ENCODE data around the gene LMF1.

LMF1 gene

GRCh38 chr16:907361-907760, 63.4 kb downstream of the LMF1 start:
- no peak overlapping the region for H3K4me3 ChIP-seq (ENCODE audit: low read depth, low read length)
- no peak for DNase-seq (ENCODE audit: low read depth)

- H3K4me3 ChIP-seq (ENCODE audit: low read depth, low read length) = no peak overlapping the region
- DNase-seq (ENCODE audit: low read depth) = no peak
Measured at GRCh38 chr16:906296-906695, 64.5 kb downstream of the LMF1 start.

GRCh38 chr16:901715-902601, 68.8 kb downstream of the LMF1 start:
- DNase-seq (ENCODE audit: low read depth) = no peak
- no peak overlapping the region for H3K4me3 ChIP-seq (ENCODE audit: low read depth, low read length)

GRCh38 chr16:901149-901548, 69.6 kb downstream of the LMF1 start:
- no peak overlapping the region for H3K4me3 ChIP-seq (ENCODE audit: low read depth, low read length)
- no peak for DNase-seq (ENCODE audit: low read depth)

- H3K4me3 ChIP-seq (ENCODE audit: low read depth, low read length) = no peak overlapping the region
- no peak for DNase-seq (ENCODE audit: low read depth)
Measured at GRCh38 chr16:900211-900610, 70.6 kb downstream of the LMF1 start.

GRCh38 chr16:899683-900060, 71.1 kb downstream of the LMF1 start:
- no peak overlapping the region for H3K4me3 ChIP-seq (ENCODE audit: low read depth, low read length)
- DNase-seq (ENCODE audit: low read depth) = no peak

- DNase-seq (ENCODE audit: low read depth) = no peak
- no peak overlapping the region for H3K4me3 ChIP-seq (ENCODE audit: low read depth, low read length)
Measured at GRCh38 chr16:898761-899682, 71.8 kb downstream of the LMF1 start.

GRCh38 chr16:898216-898615, 72.6 kb downstream of the LMF1 start:
- DNase-seq (ENCODE audit: low read depth) = no peak
- H3K4me3 ChIP-seq (ENCODE audit: low read depth, low read length) = no peak overlapping the region

- DNase-seq (ENCODE audit: low read depth) = no peak
Measured at GRCh38 chr16:897701-898100, 73.1 kb downstream of the LMF1 start.

GRCh38 chr16:897200-897543, 73.6 kb downstream of the LMF1 start:
- H3K4me3 ChIP-seq (ENCODE audit: low read depth, low read length) = no peak overlapping the region
- DNase-seq (ENCODE audit: low read depth) = no peak

More at GRCh38 chr16:897701-898100, 73.1 kb downstream of the LMF1 start:
- H3K4me3 ChIP-seq (ENCODE audit: low read depth, low read length) = no peak overlapping the region

- H3K4me3 ChIP-seq (ENCODE audit: low read depth, low read length) = no peak overlapping the region
- DNase-seq (ENCODE audit: low read depth) = no peak
Measured at GRCh38 chr16:896261-897199, 74.3 kb downstream of the LMF1 start.

- no peak for DNase-seq (ENCODE audit: low read depth)
- no peak overlapping the region for H3K4me3 ChIP-seq (ENCODE audit: low read depth, low read length)
Measured at GRCh38 chr16:895371-895770, 75.4 kb downstream of the LMF1 start.

GRCh38 chr16:894841-895240, 75.9 kb downstream of the LMF1 start:
- DNase-seq (ENCODE audit: low read depth) = no peak
- H3K4me3 ChIP-seq (ENCODE audit: low read depth, low read length) = no peak overlapping the region

- no peak for DNase-seq (ENCODE audit: low read depth)
- no peak overlapping the region for H3K4me3 ChIP-seq (ENCODE audit: low read depth, low read length)
Measured at GRCh38 chr16:894136-894535, 76.6 kb downstream of the LMF1 start.

GRCh38 chr16:893360-893759, 77.4 kb downstream of the LMF1 start:
- H3K4me3 ChIP-seq (ENCODE audit: low read depth, low read length) = no peak overlapping the region
- no peak for DNase-seq (ENCODE audit: low read depth)

- no peak for DNase-seq (ENCODE audit: low read depth)
- H3K4me3 ChIP-seq (ENCODE audit: low read depth, low read length) = no peak overlapping the region
Measured at GRCh38 chr16:892536-893255, 78.1 kb downstream of the LMF1 start.

- no peak overlapping the region for H3K4me3 ChIP-seq (ENCODE audit: low read depth, low read length)
- no peak for DNase-seq (ENCODE audit: low read depth)
Measured at GRCh38 chr16:892006-892405, 78.8 kb downstream of the LMF1 start.

GRCh38 chr16:891353-891740, 79.4 kb downstream of the LMF1 start:
- DNase-seq (ENCODE audit: low read depth) = no peak
- H3K4me3 ChIP-seq (ENCODE audit: low read depth, low read length) = no peak overlapping the region
